ENCODE results near the gene KMT5C.
A peak's percentile ranks its signal among the peaks of the same experiment; 100 is the strongest.
"Not testable (repeated sequence)": the region's sequence is repeated elsewhere in the genome, so short reads cannot be mapped to it uniquely, and the experiment has no call there.

The KMT5C gene

GRCh38 chr19:55328774-55329318, 10.8 kb upstream of the KMT5C start:
- H3K4me1 ChIP-seq (ENCODE audit: insufficient read depth, low read length); H3K36me3 ChIP-seq (ENCODE audit: insufficient read depth, low read length); H3K9me3 ChIP-seq (ENCODE audit: control insufficient read depth, insufficient read depth, low read length); H3K9ac ChIP-seq (ENCODE audit: low read depth, low read length): not testable (repeated sequence)

DNA sequence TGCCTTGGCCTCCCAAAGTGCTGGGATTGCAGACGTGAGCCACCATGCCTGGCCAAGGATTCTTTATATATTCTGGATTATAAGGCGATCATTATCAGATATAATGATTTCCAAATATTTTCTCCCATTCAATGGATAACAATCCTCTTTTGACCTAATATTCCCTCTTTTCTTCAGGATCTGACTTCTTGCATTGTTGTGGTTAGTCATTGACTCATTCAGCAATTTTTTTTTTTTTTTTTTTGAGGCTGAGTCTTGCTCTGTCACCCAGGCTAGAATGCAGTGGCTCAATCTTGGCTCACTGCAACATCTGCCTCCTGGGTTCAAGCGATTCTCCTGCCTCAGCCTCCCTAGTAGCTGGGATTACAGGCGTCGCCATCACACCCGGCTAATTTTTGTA, 9.9 kb upstream of the KMT5C start:
- not testable (repeated sequence) for H3K4me1 ChIP-seq (ENCODE audit: insufficient read depth, low read length); H3K9ac ChIP-seq (ENCODE audit: low read depth, low read length); H3K9me3 ChIP-seq (ENCODE audit: control insufficient read depth, insufficient read depth, low read length); H3K36me3 ChIP-seq (ENCODE audit: insufficient read depth, low read length)

DNA sequence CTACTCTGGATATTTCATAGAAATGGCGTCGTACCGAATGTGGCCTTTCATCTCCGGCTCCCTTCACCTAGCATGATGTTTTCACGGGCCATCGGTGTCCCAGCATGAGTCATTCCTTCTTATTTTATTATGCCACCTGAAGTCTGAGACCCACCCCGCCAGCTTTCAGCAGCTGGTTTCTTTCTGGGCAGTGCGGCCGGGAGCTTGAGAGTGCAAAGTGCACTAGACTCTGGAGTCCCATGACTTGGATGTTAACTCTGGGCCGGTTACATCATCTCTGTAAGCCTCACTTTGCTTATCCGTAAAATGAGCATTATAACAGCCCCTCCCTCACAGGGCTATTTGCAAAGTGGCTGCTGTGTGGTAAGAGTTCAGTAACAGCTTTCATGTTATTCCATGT, 5.8 kb upstream of the KMT5C start:
- no peaks in the 10 kb centered on the region for H3K9me3 ChIP-seq (ENCODE audit: control insufficient read depth, insufficient read depth, low read length)
- H3K36me3 ChIP-seq (ENCODE audit: insufficient read depth, low read length): no peaks in the 10 kb centered on the region
- H3K9ac ChIP-seq (ENCODE audit: low read depth, low read length): no peak overlapping the region
- no peaks in the 10 kb centered on the region; the same call in 1 of the 2 replicates for H3K4me1 ChIP-seq (ENCODE audit: insufficient read depth, low read length)

DNA sequence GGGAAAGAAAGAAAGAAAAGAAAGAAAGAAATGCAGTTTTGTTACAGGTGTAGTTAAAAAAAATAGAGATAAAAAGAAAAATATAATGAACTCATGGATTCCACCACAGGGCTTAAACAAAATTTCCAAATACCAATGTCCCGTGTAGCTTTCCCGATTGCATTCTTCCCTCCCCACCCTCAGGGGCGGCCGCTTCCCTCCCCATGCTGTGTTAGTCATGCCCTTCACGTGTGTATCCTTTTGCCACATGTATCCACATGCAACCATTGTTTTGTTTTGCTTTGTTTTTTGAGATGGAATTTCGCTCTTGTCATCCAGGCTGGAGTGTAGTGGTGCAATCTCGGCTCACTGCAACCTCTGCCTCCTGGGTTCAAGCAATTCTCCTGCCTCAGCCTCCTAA, 3.6 kb upstream of the KMT5C start:
- Histone ChIP-seq H3K4me1 (ENCODE audit: insufficient read depth, low read length) (no peaks in the 10 kb centered on the region; the same call in 1 of the 2 replicates), H3K9ac (ENCODE audit: low read depth, low read length) (no peak overlapping the region), H3K9me3 (ENCODE audit: control insufficient read depth, insufficient read depth, low read length) (no peaks in the 10 kb centered on the region), H3K36me3 (ENCODE audit: insufficient read depth, low read length) (no peaks in the 10 kb centered on the region)

DNA sequence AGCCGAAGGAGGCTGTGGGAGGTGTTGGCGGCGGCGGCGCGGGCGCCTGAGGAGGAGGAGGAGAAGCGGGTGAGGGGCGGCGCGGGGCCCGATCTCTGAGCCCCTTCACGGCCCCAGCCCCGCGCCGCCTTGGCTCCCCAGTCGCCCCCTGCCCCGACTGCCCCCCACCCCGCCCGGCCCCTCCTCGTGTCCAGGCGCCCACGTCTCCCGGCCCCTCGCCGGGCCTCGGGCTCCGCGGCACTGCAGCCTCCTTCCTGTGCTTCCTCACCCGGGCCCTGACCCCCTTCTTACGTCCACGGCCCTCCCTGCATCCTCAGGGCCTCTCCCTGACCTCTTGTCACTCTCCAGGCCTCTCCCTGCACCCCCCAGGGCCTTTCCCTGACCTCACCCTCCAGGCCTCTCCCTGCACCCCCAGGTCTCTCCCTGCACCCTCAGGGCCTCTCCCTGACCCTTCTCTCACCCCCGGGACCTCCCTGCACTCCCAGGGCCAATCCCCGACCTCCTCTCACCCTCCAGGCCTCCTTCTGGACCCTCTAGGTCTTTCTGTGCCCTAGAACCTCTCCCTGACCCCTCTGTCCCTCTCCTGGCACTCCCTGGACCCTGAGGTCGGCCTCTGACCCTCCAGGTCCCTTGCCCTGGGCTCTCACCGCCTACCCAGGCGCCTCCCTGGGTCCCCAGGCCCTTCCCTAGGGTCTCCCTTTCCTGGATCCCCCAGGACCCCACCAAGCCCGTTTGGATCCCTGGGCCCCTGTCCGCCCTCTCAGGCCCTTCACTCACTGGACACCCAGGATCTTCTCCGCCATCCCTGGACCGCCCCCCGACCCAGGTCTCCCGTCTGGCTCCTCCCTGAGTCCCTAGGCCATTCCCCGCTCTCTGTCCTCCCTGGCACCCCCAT, 460 bp downstream of the KMT5C start:
- H3K4me1 ChIP-seq (ENCODE audit: insufficient read depth, low read length): peaks cover 4% of the 10 kb centered on the region; the same call in 1 of the 2 replicates
- H3K9me3 ChIP-seq (ENCODE audit: control insufficient read depth, insufficient read depth, low read length): no peaks in the 10 kb centered on the region
- peaks cover 9% of the 10 kb centered on the region; the same call in 1 of the 2 replicates for H3K36me3 ChIP-seq (ENCODE audit: insufficient read depth, low read length)
- peak overlapping the region; percentile 88 for H3K9ac ChIP-seq (ENCODE audit: low read depth, low read length)

GRCh38 chr19:55340784-55341147, 1.1 kb downstream of the KMT5C start:
- peaks cover 9% of the 10 kb centered on the region; the same call in 1 of the 2 replicates for H3K36me3 ChIP-seq (ENCODE audit: insufficient read depth, low read length)
- peaks cover 10% of the 10 kb centered on the region; the same call in 1 of the 2 replicates for H3K4me1 ChIP-seq (ENCODE audit: insufficient read depth, low read length)
- H3K9me3 ChIP-seq (ENCODE audit: control insufficient read depth, insufficient read depth, low read length): no peaks in the 10 kb centered on the region
- peak overlapping the region; percentile 88 for H3K9ac ChIP-seq (ENCODE audit: low read depth, low read length)

DNA sequence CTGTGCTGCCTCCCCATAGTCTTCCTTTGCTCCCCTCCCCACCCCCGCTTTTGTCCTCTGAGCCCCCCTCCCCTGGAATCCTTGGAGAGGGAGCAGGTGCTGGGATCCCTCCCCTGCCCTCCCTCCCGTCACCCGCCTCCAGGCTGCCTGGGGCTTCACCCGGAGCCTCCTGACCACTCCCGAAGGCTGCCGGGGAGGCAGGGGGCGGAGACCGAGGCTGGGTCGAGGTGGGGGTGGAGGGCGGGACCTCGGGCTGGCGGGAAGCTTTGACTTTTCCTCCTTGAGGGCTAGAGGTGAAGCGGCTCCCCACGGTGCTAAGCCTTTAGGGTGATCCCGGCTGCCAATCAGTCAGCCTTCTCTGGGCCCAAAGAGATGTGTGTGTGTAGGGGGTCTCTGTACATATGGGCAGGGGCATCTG, 1.5 kb downstream of the KMT5C start:
- Histone ChIP-seq H3K4me1 (ENCODE audit: insufficient read depth, low read length) (peaks cover 11% of the 10 kb centered on the region; the same call in 1 of the 2 replicates), H3K9me3 (ENCODE audit: control insufficient read depth, insufficient read depth, low read length) (no peaks in the 10 kb centered on the region), H3K36me3 (ENCODE audit: insufficient read depth, low read length) (peaks cover 9% of the 10 kb centered on the region; the same call in 1 of the 2 replicates), H3K9ac (ENCODE audit: low read depth, low read length) (peak overlapping the region; percentile 88)

DNA sequence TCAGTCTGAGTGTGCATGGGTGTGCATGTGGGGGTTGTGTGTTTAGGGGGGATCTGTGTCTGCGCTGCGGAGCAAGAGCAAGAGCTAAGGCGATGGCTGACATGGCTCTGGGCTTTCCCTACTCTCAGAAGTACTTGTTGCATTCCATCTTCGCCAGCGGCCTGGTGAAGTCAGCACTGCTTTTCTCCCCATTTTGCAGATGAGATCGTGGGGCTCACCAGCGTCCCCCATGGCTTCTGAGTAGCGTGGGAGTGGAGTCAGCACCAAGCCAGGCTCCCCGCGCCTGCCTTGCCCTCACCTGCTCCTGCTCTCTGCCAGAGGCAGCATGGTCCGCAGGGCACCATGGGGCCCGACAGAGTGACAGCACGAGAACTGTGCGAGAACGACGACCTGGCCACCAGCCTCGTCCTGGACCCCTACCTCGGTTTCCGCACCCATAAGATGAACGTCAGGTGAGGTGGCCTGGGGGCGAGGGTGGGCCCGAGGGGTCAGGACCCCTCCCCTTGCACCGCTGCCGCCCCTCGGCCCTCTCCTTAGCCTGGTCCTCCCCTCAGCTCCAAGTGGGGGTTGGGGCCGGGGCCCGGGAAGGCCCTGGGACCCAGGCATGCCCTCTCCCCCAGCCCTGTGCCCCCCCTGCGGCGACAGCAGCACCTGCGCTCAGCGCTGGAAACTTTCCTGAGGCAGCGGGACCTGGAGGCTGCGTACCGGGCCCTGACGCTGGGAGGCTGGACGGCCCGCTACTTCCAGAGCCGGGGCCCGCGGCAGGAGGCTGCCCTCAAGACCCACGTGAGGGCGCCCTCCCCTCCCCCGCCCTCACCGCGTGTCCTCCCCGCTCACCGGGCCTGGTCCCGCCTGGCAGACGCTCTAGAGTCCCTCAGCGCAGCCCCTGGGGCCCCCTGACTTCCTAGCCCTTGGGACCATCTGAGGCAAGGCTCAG, 2.2 kb downstream of the KMT5C start:
- Histone ChIP-seq H3K9ac (ENCODE audit: low read depth, low read length) (peak overlapping the region; percentile 16; the same call in 1 of the 2 replicates), H3K36me3 (ENCODE audit: insufficient read depth, low read length) (peaks cover 9% of the 10 kb centered on the region; the same call in 1 of the 2 replicates), H3K9me3 (ENCODE audit: control insufficient read depth, insufficient read depth, low read length) (no peaks in the 10 kb centered on the region), H3K4me1 (ENCODE audit: insufficient read depth, low read length) (peaks cover 11% of the 10 kb centered on the region; the same call in 1 of the 2 replicates)

GRCh38 chr19:55344444-55344843, 4.8 kb downstream of the KMT5C start:
- H3K36me3 ChIP-seq (ENCODE audit: insufficient read depth, low read length): peaks cover 9% of the 10 kb centered on the region; the same call in 1 of the 2 replicates
- no peak overlapping the region for H3K9ac ChIP-seq (ENCODE audit: low read depth, low read length)
- no peaks in the 10 kb centered on the region for H3K9me3 ChIP-seq (ENCODE audit: control insufficient read depth, insufficient read depth, low read length)
- H3K4me1 ChIP-seq (ENCODE audit: insufficient read depth, low read length): peaks cover 26% of the 10 kb centered on the region; the same call in 1 of the 2 replicates

DNA sequence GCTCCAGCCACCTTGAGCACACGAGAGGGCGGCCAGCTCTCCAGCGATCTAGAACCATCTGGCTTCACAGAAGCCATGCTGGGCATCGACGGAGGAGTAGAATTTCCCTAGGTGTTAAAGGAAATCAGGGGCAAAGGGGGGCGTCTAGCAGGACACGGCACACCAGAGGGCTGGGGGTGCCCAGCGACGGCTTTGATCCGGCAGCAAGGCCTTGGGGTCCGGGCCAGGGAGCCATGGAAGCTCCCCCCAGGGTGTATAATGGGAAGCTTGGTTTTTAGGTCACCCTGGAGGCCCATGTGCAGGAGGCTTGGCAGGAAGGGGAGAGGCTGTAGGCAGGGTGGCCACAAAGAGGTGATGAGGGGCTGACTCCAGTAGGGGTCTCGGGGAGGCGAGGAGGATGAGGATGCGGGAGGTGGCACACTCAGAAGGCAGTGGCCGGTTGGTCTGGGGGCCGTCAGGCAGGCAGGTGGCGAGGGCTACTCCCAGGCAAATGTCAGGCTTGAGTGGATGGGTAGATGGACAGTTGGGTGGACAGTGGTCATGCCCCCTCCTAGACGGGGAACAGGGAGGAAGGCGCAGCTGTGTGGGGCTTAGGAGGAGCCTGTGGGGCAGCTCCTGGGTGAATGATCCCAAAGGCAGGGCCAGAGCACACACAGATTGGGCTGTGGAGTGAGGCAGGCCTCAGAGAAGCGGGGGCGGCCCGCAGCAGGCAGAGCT, 5.6 kb downstream of the KMT5C start:
- Histone ChIP-seq H3K9ac (ENCODE audit: low read depth, low read length) (no peak overlapping the region), H3K4me1 (ENCODE audit: insufficient read depth, low read length) (peaks cover 31% of the 10 kb centered on the region; the same call in 1 of the 2 replicates), H3K36me3 (ENCODE audit: insufficient read depth, low read length) (peaks cover 9% of the 10 kb centered on the region; the same call in 1 of the 2 replicates), H3K9me3 (ENCODE audit: control insufficient read depth, insufficient read depth, low read length) (no peaks in the 10 kb centered on the region)

DNA sequence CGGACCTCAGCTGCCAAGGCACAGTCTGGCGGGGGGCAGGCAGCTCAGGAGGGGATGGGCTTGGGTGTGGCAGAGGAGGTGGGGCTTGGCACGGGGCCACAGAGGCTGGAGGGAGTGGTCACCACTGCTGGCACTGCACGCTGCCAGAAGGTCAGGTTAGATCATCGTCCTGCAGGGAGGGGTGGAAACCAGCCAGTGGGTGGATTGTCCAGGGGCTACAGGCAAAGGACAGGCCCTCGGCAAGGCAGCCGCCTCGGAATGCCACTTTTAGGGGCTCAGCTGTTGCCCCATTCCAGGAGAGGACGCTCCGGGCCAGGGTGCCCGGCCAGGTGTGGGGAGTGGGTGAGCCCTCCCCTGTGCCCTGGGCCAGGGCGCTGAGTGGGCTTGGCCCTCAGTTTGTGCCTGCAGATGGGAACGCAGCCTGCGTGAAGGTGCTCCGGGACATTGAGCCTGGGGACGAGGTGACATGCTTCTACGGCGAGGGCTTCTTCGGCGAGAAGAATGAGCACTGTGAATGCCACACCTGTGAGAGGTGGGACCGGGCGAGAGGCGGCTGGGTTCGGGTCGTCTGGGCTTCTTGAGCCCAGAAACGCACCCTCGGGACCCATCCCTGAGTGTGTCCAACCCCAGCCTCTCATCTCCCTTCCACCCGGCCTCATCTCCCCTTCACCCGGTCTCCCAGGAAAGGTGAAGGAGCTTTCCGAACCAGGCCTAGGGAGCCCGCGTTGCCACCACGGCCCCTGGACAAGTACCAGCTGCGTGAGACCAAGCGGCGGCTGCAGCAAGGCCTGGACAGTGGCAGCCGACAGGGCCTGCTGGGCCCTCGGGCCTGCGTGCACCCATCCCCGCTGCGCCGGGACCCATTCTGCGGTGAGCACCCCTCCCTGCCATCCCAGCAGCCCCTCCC, 6.4 kb downstream of the KMT5C start:
- Histone ChIP-seq H3K36me3 (ENCODE audit: insufficient read depth, low read length) (peaks cover 9% of the 10 kb centered on the region; the same call in 1 of the 2 replicates), H3K9me3 (ENCODE audit: control insufficient read depth, insufficient read depth, low read length) (no peaks in the 10 kb centered on the region), H3K9ac (ENCODE audit: low read depth, low read length) (no peak overlapping the region), H3K4me1 (ENCODE audit: insufficient read depth, low read length) (peaks cover 33% of the 10 kb centered on the region; the same call in 1 of the 2 replicates)

- Histone ChIP-seq H3K9me3 (ENCODE audit: control insufficient read depth, insufficient read depth, low read length) (no peaks in the 10 kb centered on the region), H3K4me1 (ENCODE audit: insufficient read depth, low read length) (peaks cover 29% of the 10 kb centered on the region; the same call in 1 of the 2 replicates), H3K9ac (ENCODE audit: low read depth, low read length) (no peak overlapping the region), H3K36me3 (ENCODE audit: insufficient read depth, low read length) (peaks cover 9% of the 10 kb centered on the region; the same call in 1 of the 2 replicates)
These were observed 7.2 kb downstream of the KMT5C start for GRCh38 chr19:55346725-55347441.
